Endothelial cell of umbilical vein (primary cell): ENCODE data around the gene CAMTA1. TPM values are rescaled to one million over a fixed set of nuclear protein-coding genes. Genes with fewer than 3 reads are reported as not detected.

Experiments used
- BruUV-seq: library from RNA; stranded (reverse); fragments of 400-500 nt; replicated peaks from 2 replicates; lab custom pipeline; 2021; lab: Mats Ljungman, UMichigan
- CTCF ChIA-PET: fragments of 300-600, 350-600 bp; sonication (Branson Sonifier 250); formaldehyde crosslinking; loops from one replicate; lab custom pipeline; 2021; ENCODE audit warnings: antibody characterized with exemption, inconsistent platforms; lab: Charles Lee
- POLR2A ChIA-PET: fragments of 300-600, 350-600 bp; sonication (Branson Sonifier 250); formaldehyde crosslinking; loops from one replicate; lab custom pipeline; 2021; ENCODE audit warnings: antibody characterized with exemption, inconsistent platforms; lab: Charles Lee
- DNase-seq: peaks from one replicate; pipeline ENCODE4 v3.0.0-alpha.2; 2011; ENCODE audit warnings: low read depth, low spot score
- FAIRE-seq: peaks from 2 replicates; lab custom pipeline; 2011; peaks lifted over from hg19 to GRCh38; lab: Jason Lieb, UNC
- H2AFZ ChIP-seq: 2 replicates; pipeline ENCODE4 v1.6.0; 2012; ENCODE audit warnings: low read depth, low read length, control low read depth, inconsistent platforms
- H3K27ac ChIP-seq: 2 replicates; pipeline ENCODE4 v1.5.1; 2011; ENCODE audit warnings: low read depth, mild to moderate bottlenecking, control low read depth, low read length, moderate library complexity; ENCODE audit not compliant: insufficient read depth
- H3K27me3 ChIP-seq, 2 experiments: 2 replicates each; pipeline versions ENCODE4 v1.6.0 to v1.6.1; 2011; ENCODE audit warnings: low read length in 2 of 2, mixed read lengths in 1 of 2; ENCODE audit not compliant: control insufficient read depth in 2 of 2, insufficient read depth in 2 of 2
- H3K36me3 ChIP-seq, 2 experiments: 2 replicates in 1 of 2; 3 replicates in 1 of 2; pipeline ENCODE4 v1.5.1; 2011; ENCODE audit warnings: low read length in 2 of 2, mild to moderate bottlenecking in 1 of 2, moderate library complexity in 1 of 2; ENCODE audit not compliant: control insufficient read depth in 2 of 2, insufficient read depth in 2 of 2; ENCODE audit errors: extremely low read depth in 1 of 2
- H3K4me1 ChIP-seq: 3 replicates; pipeline ENCODE4 v1.5.1; 2011; ENCODE audit warnings: mild to moderate bottlenecking, low read length; ENCODE audit not compliant: control insufficient read depth, insufficient read depth; ENCODE audit errors: extremely low read depth
- H3K4me2 ChIP-seq: 2 replicates; pipeline ENCODE4 v1.6.1; 2011; ENCODE audit warnings: low read length, control low read depth, mixed read lengths; ENCODE audit not compliant: insufficient read depth
- H3K4me3 ChIP-seq, 3 experiments: fragments of 200-600 bp in 1 of 3; sonication (generic), shearing (Covaris generic) in 1 of 3; replicated peaks in 1 of 3; 2 replicates each; pipeline ENCODE4 v1.5.1; 2011 to 2016; ENCODE audit warnings: control low read depth in 3 of 3, low read length in 3 of 3, mild to moderate bottlenecking in 2 of 3, inconsistent platforms in 1 of 3, low read depth in 1 of 3, moderate library complexity in 1 of 3; ENCODE audit not compliant: insufficient read depth in 1 of 3
- H3K79me2 ChIP-seq: 2 replicates; pipeline ENCODE4 v1.6.0; 2012; ENCODE audit warnings: low read length, inconsistent platforms; ENCODE audit not compliant: control insufficient read depth, insufficient read depth
- H3K9ac ChIP-seq: replicated peaks from 2 replicates; pipeline ENCODE3; 2011; ENCODE audit warnings: low read length, control low read depth; ENCODE audit not compliant: insufficient read depth; ENCODE audit errors: extremely low read depth
- H3K9me1 ChIP-seq: replicated peaks from 3 replicates; pipeline ENCODE4 v1.6.0; 2011; ENCODE audit warnings: mild to moderate bottlenecking, low read length; ENCODE audit not compliant: control insufficient read depth, insufficient read depth; ENCODE audit errors: extremely low read depth
- H3K9me3 ChIP-seq: replicated peaks from 2 replicates; pipeline ENCODE4 v1.5.1; 2012; ENCODE audit warnings: low read length, inconsistent platforms; ENCODE audit not compliant: control insufficient read depth, insufficient read depth
- H4K20me1 ChIP-seq: replicated peaks from 2 replicates; pipeline ENCODE3; 2011; ENCODE audit warnings: mild to moderate bottlenecking, low read length; ENCODE audit not compliant: control insufficient read depth, insufficient read depth; ENCODE audit errors: extremely low read depth
- EZH2 ChIP-seq: IDR thresholded peaks from 2 replicates; pipeline ENCODE4 v1.6.1; 2012; ENCODE audit warnings: borderline replicate concordance, low read depth, mild to moderate bottlenecking, moderate library complexity, low read length, inconsistent platforms; ENCODE audit not compliant: severe bottlenecking
- FOS ChIP-seq: IDR thresholded peaks from 2 replicates; pipeline ENCODE4 v1.6.1; 2011; ENCODE audit warnings: mild to moderate bottlenecking, low read length, moderate library complexity, borderline replicate concordance; ENCODE audit not compliant: insufficient read depth
- GATA2 ChIP-seq: IDR thresholded peaks from 2 replicates; pipeline ENCODE4 v1.7.0; 2011; ENCODE audit warnings: low read depth, mild to moderate bottlenecking, moderate library complexity, mixed read lengths, low read length; ENCODE audit not compliant: insufficient read length, insufficient read depth
- JUN ChIP-seq: IDR thresholded peaks from 2 replicates; pipeline ENCODE4 v1.6.1; 2011; ENCODE audit warnings: borderline replicate concordance, low read depth; ENCODE audit not compliant: insufficient read length, insufficient read depth
- MYC ChIP-seq: IDR thresholded peaks from one replicate; pipeline ENCODE4 v1.6.1; 2011; ENCODE audit warnings: mild to moderate bottlenecking, low read depth, low read length
- POLR2A ChIP-seq: IDR thresholded peaks from 2 replicates; pipeline ENCODE4 v1.6.1; 2012; ENCODE audit warnings: low read depth, mild to moderate bottlenecking, control low read depth, low read length
- POLR2AphosphoS5 ChIP-seq: IDR thresholded peaks from 2 replicates; pipeline ENCODE4 v1.6.1; 2012; ENCODE audit warnings: low read depth, mild to moderate bottlenecking, control low read depth, low read length, moderate library complexity; ENCODE audit not compliant: insufficient read depth
- dilution Hi-C: fragments of 300-500 bp; cut with MboI; formaldehyde crosslinking; loops from one replicate; pipeline ENCODE4 v1.15.0; 2019; ENCODE audit warnings: low sequenced_read_pairs; ENCODE audit not compliant: extremely low pct_ligation_motif_present
- intact Hi-C: fragments of 100-400 bp; cut with micrococcal nuclease; formaldehyde crosslinking; loops from one replicate; pipeline ENCODE4 v1.10.0; 2022
- polyA plus RNA-seq, 4 experiments: library from polyadenylated mRNA; depleted of rRNA in 3 of 4; stranded (reverse) in 3 of 4; unstranded in 1 of 4; fragments of >200 nt; gene quantifications; 2 replicates each; pipeline versions ENCODE4 v1.2.1 to v1.2.3, GENCODE V29; 2011 to 2012; ENCODE audit warnings: missing spikeins in 1 of 4
- total RNA-seq: library from RNA; stranded (reverse); gene quantifications from 2 replicates; pipeline ENCODE4 v1.2.3, GENCODE V29; 2021
- TF ChIP-seq, protein P1 (sequence below): IDR thresholded peaks from 2 replicates; pipeline ENCODE4 v1.6.1; 2011; ENCODE audit not compliant: insufficient read depth, insufficient read length
- TF ChIP-seq, protein P2 (sequence below), 2 donors: IDR thresholded peaks; 1 replicate in 1 of 2; 2 replicates in 1 of 2; pipeline ENCODE4 v1.5.1; 2011; ENCODE audit warnings: low read length in 2 of 2, mild to moderate bottlenecking in 2 of 2, moderate library complexity in 2 of 2, control low read depth in 1 of 2, inconsistent platforms in 1 of 2, low read depth in 1 of 2; ENCODE audit not compliant: insufficient read depth in 1 of 2; ENCODE audit errors: extremely low read depth in 1 of 2

The CAMTA1 gene
- total and polyA plus RNA-seq, 2 donors (not counting 3 experiments of a cell fraction or from before 2014, with no cell fraction given) = 50.8 to 92.7 TPM

DNA sequence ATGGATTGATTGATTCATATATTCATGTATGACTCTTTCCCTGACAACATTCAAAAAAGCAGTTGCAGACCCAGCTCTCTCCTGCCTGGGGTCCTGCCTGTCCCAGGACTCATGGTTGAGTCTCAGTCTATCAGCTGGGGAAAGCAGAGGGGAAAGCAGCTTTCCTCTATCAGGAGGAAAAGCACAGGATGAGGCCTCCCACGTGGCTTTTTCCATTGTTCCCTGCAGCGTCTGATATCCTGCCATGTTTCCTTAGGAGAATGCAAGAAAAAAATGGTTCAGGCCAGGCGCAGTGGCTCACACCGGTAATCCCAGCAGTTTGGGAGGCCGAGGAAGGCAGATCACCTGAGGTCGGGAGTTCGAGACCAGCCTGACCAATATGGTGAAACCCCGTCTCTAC is 852.8 kb downstream of the CAMTA1 start:
- H3K9ac ChIP-seq = no peak overlapping the region
- DNase-seq = peak; percentile 92
- H3K9me3 ChIP-seq = no peaks in the 10 kb centered on the region
- ChIA-PET CTCF (interaction anchor here (0.9 to 1.6 kb wide), 8 partner anchors 9 to 595 kb away, joined by 3 to 10 read pairs (median 4); no protein-coding TSS in a partner anchor), POLR2A (no interaction called here)
- H3K4me1 ChIP-seq = peaks cover 3% of the 10 kb centered on the region
- intact Hi-C loops (loop anchor here (5.0 kb wide), 1 partner anchor 856 kb away; no protein-coding TSS in a partner anchor), dilution Hi-C loops (no loop called here)
- no peaks in the 10 kb centered on the region for H3K36me3 ChIP-seq
- H2AFZ ChIP-seq = peak overlapping the region; percentile 6
- no TSS peak for BruUV-seq
- no peak overlapping the region for H3K27ac ChIP-seq
- no peaks in the 10 kb centered on the region for H4K20me1 ChIP-seq
- no peaks in the 10 kb centered on the region for H3K79me2 ChIP-seq
- H3K4me2 ChIP-seq = no peak overlapping the region
- H3K4me3 ChIP-seq = no peak overlapping the region
- TF ChIP-seq, protein P1, sequence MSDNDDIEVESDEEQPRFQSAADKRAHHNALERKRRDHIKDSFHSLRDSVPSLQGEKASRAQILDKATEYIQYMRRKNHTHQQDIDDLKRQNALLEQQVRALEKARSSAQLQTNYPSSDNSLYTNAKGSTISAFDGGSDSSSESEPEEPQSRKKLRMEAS = peak; percentile 87
- TF ChIP-seq EZH2 = no peak
- no peaks in the 10 kb centered on the region for H3K9me1 ChIP-seq
- no peaks in the 10 kb centered on the region for H3K27me3 ChIP-seq
- peak; percentile 90 for FAIRE-seq

DNA sequence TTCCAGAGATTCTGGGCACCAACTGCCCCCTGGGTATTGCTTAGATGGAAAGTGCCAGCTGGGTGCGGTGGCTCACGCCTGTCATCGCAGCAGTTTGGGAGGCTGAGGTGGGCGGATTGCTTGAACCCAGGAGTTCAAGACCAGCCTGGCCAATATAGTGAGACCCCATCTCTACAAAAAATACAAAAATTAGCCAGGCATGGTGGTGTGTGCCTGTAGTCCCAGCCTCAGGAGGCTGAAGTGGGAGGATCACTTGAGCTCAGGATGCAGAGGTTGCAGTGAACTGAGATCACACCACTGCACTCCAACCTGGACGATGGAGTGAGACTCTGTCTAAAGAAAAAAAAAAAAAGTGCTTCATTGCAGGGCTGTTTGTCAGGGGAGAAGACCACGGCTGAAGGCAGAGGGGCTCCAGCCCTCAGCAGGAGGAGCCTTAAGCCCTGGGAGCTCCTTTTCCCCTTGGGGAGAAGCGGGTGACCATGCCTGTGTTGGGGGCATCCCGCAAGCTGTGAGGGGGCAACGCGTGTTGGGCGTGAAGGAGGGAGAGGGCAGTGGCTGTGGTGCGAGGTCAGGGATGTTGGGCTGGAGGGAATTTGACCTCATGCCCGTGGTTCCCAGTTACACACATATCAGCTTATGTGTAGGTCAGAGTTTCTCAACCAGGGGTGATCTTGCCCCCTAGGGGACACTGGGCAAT is 854.3 kb downstream of the CAMTA1 start:
- H3K27ac ChIP-seq = no peak overlapping the region
- DNase-seq (no peak), FAIRE-seq (no peak)
- no peaks in the 10 kb centered on the region for H3K9me1 ChIP-seq
- peaks cover 3% of the 10 kb centered on the region for H3K4me1 ChIP-seq
- POLR2A ChIA-PET = no interaction called here
- H3K27me3 ChIP-seq = no peaks in the 10 kb centered on the region
- no peak overlapping the region for H2AFZ ChIP-seq
- H3K9ac ChIP-seq = no peak overlapping the region
- no peak overlapping the region for H3K4me3 ChIP-seq
- H3K9me3 ChIP-seq = no peaks in the 10 kb centered on the region
- CTCF ChIA-PET = interaction anchor here (0.9 to 2.9 kb wide), 4 partner anchors 28 to 597 kb away, joined by 3 to 14 read pairs (median 3); no protein-coding TSS in a partner anchor
- H3K36me3 ChIP-seq = no peaks in the 10 kb centered on the region
- dilution Hi-C loops = no loop called here
- TF ChIP-seq POLR2AphosphoS5 (no peak), FOS (no peak), MYC (no peak), EZH2 (no peak), GATA2 (no peak), JUN (no peak), POLR2A (no peak)
- TF ChIP-seq, protein P1 = no peak
- TF ChIP-seq, protein P2, sequence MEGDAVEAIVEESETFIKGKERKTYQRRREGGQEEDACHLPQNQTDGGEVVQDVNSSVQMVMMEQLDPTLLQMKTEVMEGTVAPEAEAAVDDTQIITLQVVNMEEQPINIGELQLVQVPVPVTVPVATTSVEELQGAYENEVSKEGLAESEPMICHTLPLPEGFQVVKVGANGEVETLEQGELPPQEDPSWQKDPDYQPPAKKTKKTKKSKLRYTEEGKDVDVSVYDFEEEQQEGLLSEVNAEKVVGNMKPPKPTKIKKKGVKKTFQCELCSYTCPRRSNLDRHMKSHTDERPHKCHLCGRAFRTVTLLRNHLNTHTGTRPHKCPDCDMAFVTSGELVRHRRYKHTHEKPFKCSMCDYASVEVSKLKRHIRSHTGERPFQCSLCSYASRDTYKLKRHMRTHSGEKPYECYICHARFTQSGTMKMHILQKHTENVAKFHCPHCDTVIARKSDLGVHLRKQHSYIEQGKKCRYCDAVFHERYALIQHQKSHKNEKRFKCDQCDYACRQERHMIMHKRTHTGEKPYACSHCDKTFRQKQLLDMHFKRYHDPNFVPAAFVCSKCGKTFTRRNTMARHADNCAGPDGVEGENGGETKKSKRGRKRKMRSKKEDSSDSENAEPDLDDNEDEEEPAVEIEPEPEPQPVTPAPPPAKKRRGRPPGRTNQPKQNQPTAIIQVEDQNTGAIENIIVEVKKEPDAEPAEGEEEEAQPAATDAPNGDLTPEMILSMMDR (IDR thresholded peaks at IDR 0.05; ENCODE audit: extremely low read depth in 1 of 2, insufficient read depth in 1 of 2, low read depth in 1 of 2, low read length in 2 of 2) = no peak
- no TSS peak for BruUV-seq
- no peaks in the 10 kb centered on the region for H4K20me1 ChIP-seq
- no peak overlapping the region for H3K4me2 ChIP-seq
- no peaks in the 10 kb centered on the region for H3K79me2 ChIP-seq
- intact Hi-C loops = loop anchor here (5.0 kb wide), 1 partner anchor 857 kb away; no protein-coding TSS in a partner anchor
